Measurements from ENCODE around the gene C17orf67.

DNA sequence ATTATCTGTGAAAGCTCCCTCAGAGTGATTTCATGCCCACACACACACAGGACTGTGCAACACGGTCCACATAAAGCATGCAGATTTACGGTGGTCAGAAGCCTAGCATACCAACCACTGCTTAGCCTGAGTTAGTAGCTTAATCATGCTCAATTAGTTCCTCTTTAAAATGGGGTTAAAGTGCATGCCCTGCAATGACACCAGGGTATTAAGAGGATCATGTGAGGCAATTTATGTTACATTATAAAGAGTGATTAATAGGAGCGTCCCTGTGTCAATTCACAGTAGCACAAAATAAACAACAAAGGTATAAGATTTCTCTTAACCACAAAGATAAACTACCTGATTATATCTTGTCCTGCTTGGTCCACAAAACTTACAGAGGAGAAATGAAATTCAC, 39.8 kb downstream of the C17orf67 start:
- TF ChIP-seq, protein P1, sequence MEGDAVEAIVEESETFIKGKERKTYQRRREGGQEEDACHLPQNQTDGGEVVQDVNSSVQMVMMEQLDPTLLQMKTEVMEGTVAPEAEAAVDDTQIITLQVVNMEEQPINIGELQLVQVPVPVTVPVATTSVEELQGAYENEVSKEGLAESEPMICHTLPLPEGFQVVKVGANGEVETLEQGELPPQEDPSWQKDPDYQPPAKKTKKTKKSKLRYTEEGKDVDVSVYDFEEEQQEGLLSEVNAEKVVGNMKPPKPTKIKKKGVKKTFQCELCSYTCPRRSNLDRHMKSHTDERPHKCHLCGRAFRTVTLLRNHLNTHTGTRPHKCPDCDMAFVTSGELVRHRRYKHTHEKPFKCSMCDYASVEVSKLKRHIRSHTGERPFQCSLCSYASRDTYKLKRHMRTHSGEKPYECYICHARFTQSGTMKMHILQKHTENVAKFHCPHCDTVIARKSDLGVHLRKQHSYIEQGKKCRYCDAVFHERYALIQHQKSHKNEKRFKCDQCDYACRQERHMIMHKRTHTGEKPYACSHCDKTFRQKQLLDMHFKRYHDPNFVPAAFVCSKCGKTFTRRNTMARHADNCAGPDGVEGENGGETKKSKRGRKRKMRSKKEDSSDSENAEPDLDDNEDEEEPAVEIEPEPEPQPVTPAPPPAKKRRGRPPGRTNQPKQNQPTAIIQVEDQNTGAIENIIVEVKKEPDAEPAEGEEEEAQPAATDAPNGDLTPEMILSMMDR (IDR thresholded peaks at IDR 0.05), result no peak
- no peak for TF ChIP-seq POLR2A (IDR thresholded peaks at IDR 0.05)
